HG03469 (cell line): ENCODE measurements around the gene FGF12.

Experiments used
- ATAC-seq: cut with Tn5 transposase; IDR thresholded peaks from one replicate; pipeline ENCODE4 v1.9.1; 2021; ENCODE audit warnings: mild to moderate bottlenecking, moderate library complexity, moderate number of reproducible peaks; ENCODE audit not compliant: unreplicated experiment

Gene FGF12

DNA sequence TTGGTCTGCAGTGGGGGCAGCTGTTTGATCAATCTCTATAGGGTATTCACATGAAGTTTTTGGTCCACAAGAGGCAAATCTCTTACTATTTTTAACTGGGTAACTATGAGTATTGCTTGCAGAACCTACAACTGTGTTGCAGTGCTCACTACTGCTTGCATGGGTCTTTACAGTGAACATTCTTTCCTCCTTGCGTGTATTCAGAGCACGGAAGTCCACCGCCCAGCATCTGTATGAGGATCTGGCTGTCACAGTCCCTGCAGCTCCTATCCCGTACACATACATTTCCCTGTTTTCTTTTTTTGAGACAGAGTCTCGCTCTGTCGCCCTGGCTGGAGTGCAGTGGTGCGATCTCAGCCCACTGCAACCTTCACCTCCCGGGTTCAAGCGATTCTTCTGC, 449.9 kb downstream of the FGF12 start:
- ATAC-seq, result no peak

- no peak for ATAC-seq
Measured at GRCh38 chr3:192275741-192276355, 451.5 kb downstream of the FGF12 start.

GRCh38 chr3:192273697-192274010, 453.7 kb downstream of the FGF12 start:
- ATAC-seq, result no peak

GRCh38 chr3:192273001-192273696, 454.2 kb downstream of the FGF12 start:
- no peak for ATAC-seq

DNA sequence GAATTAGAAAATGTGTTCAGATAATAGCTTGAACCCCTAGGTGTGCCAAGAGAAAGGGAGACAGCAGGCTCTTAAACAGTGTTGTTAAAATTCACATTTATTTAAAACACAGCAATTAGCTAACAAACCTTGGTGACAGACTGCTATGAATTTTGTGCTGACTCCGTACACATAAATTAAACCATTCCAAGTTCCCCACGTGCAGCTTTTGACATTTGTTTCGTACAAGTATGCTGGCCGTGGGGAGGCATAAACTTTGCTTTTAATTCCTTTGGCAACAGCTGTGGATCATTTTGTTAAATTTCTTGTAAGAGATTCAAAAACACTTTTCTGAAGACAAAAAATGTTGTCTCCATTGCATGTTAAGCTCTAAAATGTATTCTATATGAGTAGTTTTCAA, 465.3 kb downstream of the FGF12 start:
- ATAC-seq, result no peak

- ATAC-seq, result no peak
Measured at GRCh38 chr3:192261135-192261534, 466.2 kb downstream of the FGF12 start.

GRCh38 chr3:192260116-192261010, 467.0 kb downstream of the FGF12 start:
- no peak for ATAC-seq

- no peak for ATAC-seq
Measured at GRCh38 chr3:192259661-192260060, 467.7 kb downstream of the FGF12 start.

- no peak for ATAC-seq
Measured at GRCh38 chr3:192258721-192259120, 468.6 kb downstream of the FGF12 start.

DNA sequence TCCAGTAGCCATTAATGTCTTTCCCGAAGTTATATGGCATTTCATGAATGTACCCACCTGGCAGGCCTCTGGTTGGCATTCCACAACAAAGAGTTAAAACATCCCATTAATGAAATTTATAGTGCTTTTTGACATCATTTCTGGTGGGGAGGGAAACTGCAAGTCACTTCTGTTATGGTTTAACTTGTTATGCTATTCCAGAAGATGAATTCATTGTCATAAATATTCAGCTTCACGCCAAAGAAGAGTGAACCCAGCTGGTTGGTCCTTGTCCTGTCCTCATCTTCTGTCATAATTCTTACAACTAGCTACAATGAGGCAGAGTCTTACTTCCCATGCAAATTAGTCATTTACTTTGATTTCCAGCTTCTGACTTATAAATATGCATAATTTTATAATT, 471.5 kb downstream of the FGF12 start:
- no peak for ATAC-seq

DNA sequence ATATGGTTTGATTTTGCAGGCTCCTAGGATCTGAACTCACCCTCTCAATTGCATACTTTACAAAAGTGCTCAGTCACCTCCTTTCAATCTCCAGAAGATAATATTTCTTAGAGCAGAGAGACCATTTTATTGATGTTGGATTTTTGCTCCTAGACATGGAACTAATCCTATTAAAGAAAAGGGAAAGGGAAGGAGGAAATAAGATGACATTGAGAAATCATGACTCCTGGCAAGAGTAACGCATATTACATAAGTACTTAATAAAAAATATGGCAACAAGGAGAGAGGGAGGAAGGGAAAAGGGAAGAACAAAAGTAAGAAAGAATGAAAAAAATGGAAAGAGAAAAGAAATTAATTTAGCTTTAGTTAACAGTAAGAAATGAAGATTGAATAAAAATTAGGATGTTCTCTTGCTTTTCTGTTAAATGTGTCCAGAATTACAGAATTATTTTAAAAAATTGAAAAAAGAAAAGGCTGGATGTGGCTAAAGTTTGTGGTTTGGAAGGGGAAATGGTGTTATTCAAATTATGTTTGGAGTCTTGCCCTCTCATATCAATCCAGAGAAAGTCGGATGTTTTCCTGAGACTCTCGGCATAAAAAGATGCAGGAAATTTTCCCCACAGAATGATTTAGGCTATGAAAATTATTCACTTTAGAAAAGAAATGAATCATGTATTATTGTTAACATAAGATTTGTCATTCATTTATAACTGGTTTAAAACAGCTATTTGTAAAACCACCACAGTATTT, 474.0 kb downstream of the FGF12 start:
- no peak for ATAC-seq

DNA sequence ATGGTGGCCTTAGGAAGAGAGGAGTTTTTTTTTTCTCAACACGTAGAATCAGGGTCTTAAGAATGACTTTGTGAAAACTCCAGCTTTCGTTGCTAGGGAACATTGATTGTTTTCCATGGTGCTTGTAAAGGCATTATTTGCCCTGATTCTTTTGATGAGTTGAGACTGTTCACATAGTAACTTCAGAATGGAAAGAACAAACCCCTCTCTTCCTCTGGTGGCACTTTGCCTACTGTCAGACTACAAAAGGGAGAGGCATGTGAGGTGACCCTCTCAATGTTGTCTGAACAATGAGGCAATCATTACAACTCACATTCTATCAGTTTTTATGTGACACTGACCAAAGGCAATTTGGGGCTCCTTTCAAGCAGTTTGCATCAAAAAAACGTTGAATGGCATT, 477.8 kb downstream of the FGF12 start:
- no peak for ATAC-seq

DNA sequence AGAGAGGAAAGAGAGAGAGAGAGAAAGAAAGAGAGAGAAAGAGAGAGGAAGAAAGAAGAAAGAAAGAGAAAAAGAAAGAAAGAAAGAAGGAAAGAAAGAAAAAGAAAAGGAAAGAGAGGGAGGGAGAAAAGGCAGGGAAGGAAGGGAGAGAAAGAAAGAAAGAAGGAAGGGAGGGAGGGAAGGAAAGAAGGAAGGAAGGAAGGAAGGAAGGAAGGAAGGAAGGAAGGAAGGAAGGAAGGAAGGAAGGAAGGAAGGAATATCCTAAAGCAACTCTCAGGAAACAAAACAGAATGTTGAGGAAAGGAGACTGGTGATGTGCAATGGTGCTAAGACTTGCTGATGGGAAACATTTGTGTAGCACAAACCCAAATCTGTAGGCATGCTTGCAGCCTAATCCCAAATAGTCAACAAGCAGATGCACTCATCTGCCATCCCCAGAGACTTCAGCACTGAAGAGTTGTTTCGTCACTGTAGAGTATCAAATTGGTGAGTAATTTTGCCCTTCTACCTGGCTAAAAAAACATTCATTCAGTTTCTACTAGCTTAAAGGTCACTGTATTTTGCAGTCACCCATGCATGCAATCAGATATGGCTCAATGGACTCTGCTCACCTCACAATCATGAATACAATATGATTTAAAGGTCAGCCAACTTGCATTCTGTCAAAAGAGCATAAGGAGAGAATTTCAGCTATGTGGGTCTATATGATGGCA, 480.3 kb downstream of the FGF12 start:
- ATAC-seq, result no peak

- no peak for ATAC-seq
Measured at GRCh38 chr3:192244591-192244990, 482.8 kb downstream of the FGF12 start.

DNA sequence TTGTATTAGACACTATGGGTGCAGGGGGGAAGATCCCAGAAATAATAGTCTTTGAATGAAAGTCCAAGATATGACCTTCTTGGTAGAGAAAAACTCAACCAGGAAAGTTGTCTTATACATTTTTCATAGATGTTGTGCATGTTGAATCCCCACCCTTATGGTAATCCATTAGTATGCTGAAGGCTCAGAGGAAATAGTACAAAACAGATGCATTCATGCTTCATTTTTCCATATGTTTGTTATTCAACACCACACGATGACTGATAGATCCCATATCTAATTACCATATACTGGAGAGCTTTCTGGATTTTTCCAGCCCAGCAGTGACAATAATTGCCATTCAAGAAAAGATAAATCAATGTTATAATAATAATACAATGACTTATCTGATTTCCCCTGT, 487.4 kb downstream of the FGF12 start:
- ATAC-seq, result no peak

- no peak for ATAC-seq
Measured at GRCh38 chr3:192237992-192238608, 489.2 kb downstream of the FGF12 start.

- ATAC-seq, result no peak
Measured at GRCh38 chr3:192229866-192230265, 497.5 kb downstream of the FGF12 start.

- ATAC-seq, result no peak
Measured at GRCh38 chr3:192224634-192225155, 502.6 kb downstream of the FGF12 start.

- ATAC-seq, result no peak
Measured at GRCh38 chr3:192223815-192224214, 503.5 kb downstream of the FGF12 start.

DNA sequence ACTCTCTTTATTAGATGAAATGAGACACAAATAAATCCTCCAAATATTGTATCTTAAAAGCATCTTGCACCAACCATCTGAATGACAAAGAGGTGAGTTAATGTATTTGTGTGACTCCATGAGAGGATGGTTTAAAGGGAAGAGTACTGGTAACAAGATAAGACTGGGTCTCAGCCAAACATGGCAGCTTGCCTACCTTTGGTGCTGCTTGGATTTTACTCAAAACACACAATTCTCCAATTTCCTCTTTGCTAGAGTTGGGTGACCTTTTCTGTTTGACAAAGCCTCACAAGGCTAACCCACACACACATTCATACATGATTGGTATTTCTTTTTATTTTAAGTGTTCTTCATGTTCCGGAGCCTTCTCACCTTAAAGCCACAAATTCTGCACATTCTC, 506.4 kb downstream of the FGF12 start:
- ATAC-seq, result no peak
